HFF-Myc (cell line): Measurements from ENCODE around the gene CAMTA2.
"Not testable (repeated sequence)": the region's sequence is repeated elsewhere in the genome, so short reads cannot be mapped to it uniquely, and the experiment has no call there.

ENCODE experiments used
- DNase-seq: peaks from one replicate; pipeline ENCODE4 v3.0.0-alpha.2; 2011; ENCODE audit warnings: low read depth; ENCODE audit errors: extremely low read depth
- H3K4me3 ChIP-seq: replicated peaks from 2 replicates; pipeline ENCODE4 v1.5.1; 2011; ENCODE audit warnings: low read depth, mild to moderate bottlenecking, control low read depth, low read length
- CTCF ChIP-seq: IDR thresholded peaks from 2 replicates; pipeline ENCODE4 v1.5.1; 2012; ENCODE audit warnings: mild to moderate bottlenecking, low read depth, low read length, control low read depth; ENCODE audit errors: missing control alignments

CAMTA2 gene

DNA sequence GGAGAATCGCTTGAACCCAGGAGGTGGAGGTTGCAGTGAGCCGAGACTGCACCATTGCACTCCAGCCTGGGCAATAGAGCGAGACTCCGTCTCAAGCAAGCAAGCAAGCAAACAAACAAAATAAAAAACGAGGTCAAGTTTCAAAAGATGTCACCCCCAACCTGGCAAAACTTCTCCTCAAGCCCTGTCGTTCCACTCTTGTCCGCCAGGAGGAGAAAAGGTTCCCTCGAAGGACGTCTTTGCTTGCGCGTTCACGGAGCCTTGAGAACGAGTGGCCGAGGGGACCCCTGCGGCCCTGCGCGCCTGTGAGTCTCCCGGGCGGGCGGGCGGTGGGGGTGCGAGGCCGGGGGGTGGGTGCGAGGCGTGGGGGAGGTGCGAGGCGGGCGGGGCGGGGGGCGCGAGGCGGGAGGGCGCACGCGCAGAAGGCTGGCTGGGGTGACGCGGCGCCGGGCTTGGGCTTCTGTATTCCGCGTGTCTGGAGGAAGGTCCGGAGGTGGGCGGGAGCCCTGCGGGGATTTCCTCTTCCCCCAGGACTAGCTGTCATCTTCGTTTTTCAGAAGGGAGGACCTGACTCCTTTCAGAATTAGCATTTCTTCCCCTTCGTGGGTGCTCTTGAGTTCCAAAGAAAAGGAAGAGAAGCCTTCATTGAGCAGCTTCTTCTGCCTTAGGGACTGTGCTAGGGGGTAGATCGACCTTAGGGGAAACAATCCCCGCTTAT, 44.0 kb upstream of the CAMTA2 start:
- peak; percentile 73 for TF ChIP-seq CTCF
- H3K4me3 ChIP-seq, result peak overlapping the region; percentile 35
- peak; percentile 64 for DNase-seq

GRCh38 chr17:5030168-5030567, 42.7 kb upstream of the CAMTA2 start:
- not testable (repeated sequence) for DNase-seq

GRCh38 chr17:5027916-5028315, 40.4 kb upstream of the CAMTA2 start:
- no peak overlapping the region for H3K4me3 ChIP-seq
- no peak for TF ChIP-seq CTCF
- DNase-seq, result no peak

More at GRCh38 chr17:5030168-5030567, 42.7 kb upstream of the CAMTA2 start:
- not testable (repeated sequence) for H3K4me3 ChIP-seq

- no peak for DNase-seq
- TF ChIP-seq CTCF, result no peak
These were observed 39.8 kb upstream of the CAMTA2 start for GRCh38 chr17:5027299-5027698.

GRCh38 chr17:5024604-5025003, 37.1 kb upstream of the CAMTA2 start:
- H3K4me3 ChIP-seq, result no peak overlapping the region
- TF ChIP-seq CTCF, result no peak
- DNase-seq, result no peak

More at GRCh38 chr17:5027299-5027698, 39.8 kb upstream of the CAMTA2 start:
- no peak overlapping the region for H3K4me3 ChIP-seq

DNA sequence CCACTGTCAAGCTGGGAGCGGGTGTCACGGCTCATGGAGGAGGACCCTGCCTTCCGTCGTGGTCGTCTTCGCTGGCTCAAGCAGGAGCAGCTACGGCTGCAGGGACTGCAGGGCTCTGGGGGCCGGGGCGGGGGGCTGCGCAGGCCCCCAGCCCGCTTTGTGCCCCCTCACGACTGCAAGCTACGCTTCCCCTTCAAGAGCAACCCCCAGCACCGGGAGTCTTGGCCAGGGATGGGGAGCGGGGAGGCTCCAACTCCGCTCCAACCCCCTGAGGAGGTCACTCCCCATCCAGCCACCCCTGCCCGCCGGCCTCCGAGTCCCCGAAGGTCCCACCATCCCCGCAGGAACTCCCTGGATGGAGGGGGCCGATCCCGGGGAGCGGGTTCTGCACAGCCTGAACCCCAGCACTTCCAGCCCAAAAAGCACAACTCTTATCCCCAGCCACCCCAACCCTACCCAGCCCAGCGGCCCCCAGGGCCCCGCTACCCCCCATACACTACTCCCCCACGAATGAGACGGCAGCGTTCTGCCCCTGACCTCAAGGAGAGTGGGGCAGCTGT, 36.2 kb upstream of the CAMTA2 start:
- DNase-seq, result no peak
- TF ChIP-seq CTCF, result no peak
- no peak overlapping the region for H3K4me3 ChIP-seq

- DNase-seq, result no peak
- H3K4me3 ChIP-seq, result no peak overlapping the region
- no peak for TF ChIP-seq CTCF
These were observed 34.8 kb upstream of the CAMTA2 start for GRCh38 chr17:5022171-5022711.
